Parathyroid adenoma (tissue), 2 donors: Measurements from ENCODE around the gene PRKD1.

Experiments used
- H2AFZ ChIP-seq: fragments of 300-600 bp; sonication (generic); one replicate; pipeline ENCODE4 v1.7.0; 2017; ENCODE audit warnings: antibody characterized with exemption, mild to moderate bottlenecking
- H3K27ac ChIP-seq: fragments of 300-600 bp; sonication (generic); one replicate; pipeline ENCODE4 v1.7.0; 2017
- H3K27me3 ChIP-seq: fragments of 300-600 bp; sonication (generic); one replicate; pipeline ENCODE4 v1.7.0; 2017; ENCODE audit warnings: low read length; ENCODE audit not compliant: control insufficient read depth, insufficient read depth
- H3K36me3 ChIP-seq: fragments of 300-600 bp; sonication (generic); one replicate; pipeline ENCODE4 v1.7.0; 2017; ENCODE audit warnings: low read length; ENCODE audit not compliant: control insufficient read depth, insufficient read depth
- H3K4me1 ChIP-seq: fragments of 300-600 bp; sonication (generic); one replicate; pipeline ENCODE4 v1.7.0; 2017; ENCODE audit warnings: control low read depth
- H3K4me2 ChIP-seq: fragments of 300-600 bp; sonication (generic); one replicate; pipeline ENCODE4 v1.7.0; 2017; ENCODE audit warnings: low read length
- H3K4me3 ChIP-seq: fragments of 300-600 bp; sonication (generic); one replicate; pipeline ENCODE4 v1.7.0; 2017; ENCODE audit warnings: low read depth, low read length
- H3K79me2 ChIP-seq: fragments of 300-600 bp; sonication (generic); one replicate; pipeline ENCODE4 v1.7.0; 2017; ENCODE audit warnings: control low read depth
- H3K9ac ChIP-seq: fragments of 300-600 bp; sonication (generic); one replicate; pipeline ENCODE4 v1.7.0; 2017; ENCODE audit warnings: mild to moderate bottlenecking
- H3K9me3 ChIP-seq: fragments of 300-600 bp; sonication (generic); one replicate; pipeline ENCODE4 v1.7.0; 2017; ENCODE audit warnings: low read length; ENCODE audit not compliant: control insufficient read depth
- TF ChIP-seq, protein P1 (sequence below): fragments of 300-600 bp; sonication (generic); IDR thresholded peaks from one replicate; pipeline ENCODE4 v1.7.0; 2017; ENCODE audit warnings: antibody characterized with exemption, mild to moderate bottlenecking
- donor health status: primary hyperparathyroidism.

PRKD1 gene

DNA sequence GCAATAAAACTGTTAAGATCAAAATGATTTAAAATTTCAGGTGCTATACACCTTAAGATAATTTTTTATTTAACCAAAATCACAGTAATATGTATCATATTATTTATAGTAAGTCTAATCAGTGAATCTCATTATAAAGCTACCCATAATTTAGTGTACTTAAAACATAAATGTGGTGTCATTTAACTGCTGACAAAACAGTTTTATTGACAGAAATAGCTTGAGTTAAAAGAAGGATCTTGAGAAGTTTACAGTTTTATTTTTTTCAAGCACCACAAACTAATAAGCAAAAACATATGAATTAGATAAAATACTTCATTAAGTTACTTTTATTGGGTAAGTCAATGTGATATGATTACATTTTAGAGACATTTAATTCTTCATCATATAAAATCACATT, 400.4 kb downstream of the PRKD1 start:
- H3K9me3 ChIP-seq: no peaks in the 10 kb centered on the region
- H3K4me1 ChIP-seq: peaks cover 3% of the 10 kb centered on the region
- TF ChIP-seq, protein P1, sequence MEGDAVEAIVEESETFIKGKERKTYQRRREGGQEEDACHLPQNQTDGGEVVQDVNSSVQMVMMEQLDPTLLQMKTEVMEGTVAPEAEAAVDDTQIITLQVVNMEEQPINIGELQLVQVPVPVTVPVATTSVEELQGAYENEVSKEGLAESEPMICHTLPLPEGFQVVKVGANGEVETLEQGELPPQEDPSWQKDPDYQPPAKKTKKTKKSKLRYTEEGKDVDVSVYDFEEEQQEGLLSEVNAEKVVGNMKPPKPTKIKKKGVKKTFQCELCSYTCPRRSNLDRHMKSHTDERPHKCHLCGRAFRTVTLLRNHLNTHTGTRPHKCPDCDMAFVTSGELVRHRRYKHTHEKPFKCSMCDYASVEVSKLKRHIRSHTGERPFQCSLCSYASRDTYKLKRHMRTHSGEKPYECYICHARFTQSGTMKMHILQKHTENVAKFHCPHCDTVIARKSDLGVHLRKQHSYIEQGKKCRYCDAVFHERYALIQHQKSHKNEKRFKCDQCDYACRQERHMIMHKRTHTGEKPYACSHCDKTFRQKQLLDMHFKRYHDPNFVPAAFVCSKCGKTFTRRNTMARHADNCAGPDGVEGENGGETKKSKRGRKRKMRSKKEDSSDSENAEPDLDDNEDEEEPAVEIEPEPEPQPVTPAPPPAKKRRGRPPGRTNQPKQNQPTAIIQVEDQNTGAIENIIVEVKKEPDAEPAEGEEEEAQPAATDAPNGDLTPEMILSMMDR: no peak
- no peak overlapping the region for H3K4me2 ChIP-seq
- no peak overlapping the region for H3K9ac ChIP-seq
- H3K27ac ChIP-seq: no peak overlapping the region
- no peaks in the 10 kb centered on the region for H3K79me2 ChIP-seq
- no peaks in the 10 kb centered on the region for H3K36me3 ChIP-seq
- no peak overlapping the region for H3K4me3 ChIP-seq
- H3K27me3 ChIP-seq: no peaks in the 10 kb centered on the region
- H2AFZ ChIP-seq: no peak overlapping the region
